Gastrocnemius medialis (tissue), 4 donors: ENCODE data around the gene HMGB1.

Experiments used
- CTCF ChIP-seq, 5 experiments: fragments of 450-650 bp in 3 of 5; fragments of 200-600 bp in 2 of 5; sonication (generic) in 2 of 5; IDR thresholded peaks in 4 of 5; conservative IDR thresholded peaks in 1 of 5; 1 replicate in 4 of 5; 2 replicates in 1 of 5; pipeline ENCODE4 v1.5.1; 2016 to 2019; ENCODE audit warnings: antibody characterized with exemption in 5 of 5, mild to moderate bottlenecking in 3 of 5, moderate library complexity in 3 of 5
- POLR2A ChIP-seq, 2 donors: fragments of 450-650 bp; IDR thresholded peaks; one replicate each; pipeline ENCODE4 v1.6.1; 2017; ENCODE audit warnings: antibody characterized with exemption in 2 of 2, mild to moderate bottlenecking in 2 of 2, moderate library complexity in 2 of 2

GRCh38 chr13:30477346-30478195 lies 11.8 kb upstream of the HMGB1 start:
- TF ChIP-seq CTCF (IDR thresholded peaks at IDR 0.05 in 4 of 5, conservative IDR thresholded peaks at IDR 0.05 in 1 of 5) (no peak), POLR2A (IDR thresholded peaks at IDR 0.05) (no peak)
